CD14-positive monocyte (primary cell): ENCODE results near the gene GUCY2F. TPM values are rescaled to one million over a fixed set of nuclear protein-coding genes. Genes with fewer than 3 reads are reported as not detected.
A peak's percentile ranks its signal among the peaks of the same experiment; 100 is the strongest.

Experiments used
- DNase-seq, 3 donors: peaks; one replicate each; pipeline ENCODE4 v3.0.0-alpha.2; 2011 to 2022
- H2AFZ ChIP-seq: 2 replicates; pipeline ENCODE4 v1.6.0; 2012; ENCODE audit warnings: mild to moderate bottlenecking, low read depth, low read length, inconsistent platforms; ENCODE audit not compliant: insufficient read depth, poor library complexity, severe bottlenecking
- H3K27ac ChIP-seq, 2 donors: 1 replicate in 1 of 2; 2 replicates in 1 of 2; pipeline ENCODE4 v1.5.1; 2012 to 2013; ENCODE audit warnings: low read length in 2 of 2, control low read depth in 1 of 2, inconsistent platforms in 1 of 2, low read depth in 1 of 2, mild to moderate bottlenecking in 1 of 2
- H3K27me3 ChIP-seq, 2 donors: one replicate each; pipeline versions ENCODE4 v1.6.0 to v1.6.1; 2011 to 2013; ENCODE audit warnings: low read length in 2 of 2; ENCODE audit not compliant: control insufficient read depth in 2 of 2, insufficient read depth in 2 of 2
- H3K36me3 ChIP-seq, 2 donors: replicated peaks in 1 of 2; 1 replicate in 1 of 2; 2 replicates in 1 of 2; pipeline versions ENCODE4 v1.5.1 to v1.6.1; 2012 to 2013; ENCODE audit warnings: low read length in 2 of 2, control low read depth in 1 of 2, inconsistent platforms in 1 of 2, mild to moderate bottlenecking in 1 of 2; ENCODE audit not compliant: insufficient read depth in 2 of 2, control insufficient read depth in 1 of 2
- H3K4me1 ChIP-seq, 2 donors: 1 replicate in 1 of 2; 2 replicates in 1 of 2; pipeline versions ENCODE4 v1.5.1 to v1.6.1; 2012 to 2013; ENCODE audit warnings: low read length in 2 of 2, control low read depth in 1 of 2, inconsistent platforms in 1 of 2, mild to moderate bottlenecking in 1 of 2, moderate library complexity in 1 of 2; ENCODE audit not compliant: insufficient read depth in 2 of 2, control insufficient read depth in 1 of 2
- H3K4me2 ChIP-seq: replicated peaks from 2 replicates; pipeline ENCODE3; 2012; ENCODE audit warnings: low read length, moderate library complexity, mild to moderate bottlenecking; ENCODE audit not compliant: poor library complexity, severe bottlenecking; ENCODE audit errors: extremely low read depth
- H3K4me3 ChIP-seq, 3 experiments: fragments of 200-600 bp in 1 of 3; sonication (generic) in 1 of 3; replicated peaks in 1 of 3; 1 replicate in 2 of 3; 2 replicates in 1 of 3; pipeline ENCODE4 v1.5.1; 2011 to 2013; ENCODE audit warnings: low read length in 3 of 3, mild to moderate bottlenecking in 3 of 3, control low read depth in 2 of 3, low read depth in 2 of 3, inconsistent platforms in 1 of 3, moderate library complexity in 1 of 3
- H3K79me2 ChIP-seq: 2 replicates; pipeline ENCODE4 v1.6.0; 2012; ENCODE audit warnings: mild to moderate bottlenecking, control low read depth, inconsistent platforms, low read length, moderate library complexity; ENCODE audit not compliant: insufficient read depth
- H3K9ac ChIP-seq: 2 replicates; pipeline ENCODE4 v1.6.0; 2017; ENCODE audit warnings: low read length, mild to moderate bottlenecking; ENCODE audit not compliant: insufficient read depth, poor library complexity, severe bottlenecking
- H3K9me3 ChIP-seq, 2 donors: replicated peaks in 1 of 2; 1 replicate in 1 of 2; 2 replicates in 1 of 2; pipeline versions ENCODE4 v1.5.1 to v1.6.1; 2012 to 2013; ENCODE audit warnings: low read length in 2 of 2, control low read depth in 1 of 2; ENCODE audit not compliant: control insufficient read depth in 1 of 2, insufficient read depth in 1 of 2
- H4K20me1 ChIP-seq: 2 replicates; pipeline ENCODE4 v1.6.0; 2012; ENCODE audit warnings: mild to moderate bottlenecking, low read length, control low read depth, moderate library complexity; ENCODE audit not compliant: insufficient read depth
- H3K27ac Mint-ChIP-seq, 7 donors: one replicate each; pipeline ENCODE4 v1.8.0; 2020; ENCODE audit warnings: mild to moderate bottlenecking in 7 of 7, mixed read lengths in 7 of 7, moderate library complexity in 6 of 7, inconsistent platforms in 2 of 7
- H3K27me3 Mint-ChIP-seq, 3 donors: one replicate each; pipeline ENCODE4 v1.8.0; 2021 to 2022; ENCODE audit warnings: low read depth in 3 of 3, mild to moderate bottlenecking in 3 of 3, mixed read lengths in 3 of 3, moderate library complexity in 3 of 3, inconsistent platforms in 1 of 3
- H3K36me3 Mint-ChIP-seq, 2 donors: one replicate each; pipeline ENCODE4 v1.8.0; 2020; ENCODE audit warnings: mixed read lengths in 2 of 2, inconsistent platforms in 1 of 2, mild to moderate bottlenecking in 1 of 2
- H3K4me1 Mint-ChIP-seq: one replicate; pipeline ENCODE4 v1.8.0; 2020; ENCODE audit warnings: mild to moderate bottlenecking, mixed read lengths
- H3K4me3 Mint-ChIP-seq, 2 donors: one replicate each; pipeline ENCODE4 v1.8.0; 2020; ENCODE audit warnings: mild to moderate bottlenecking in 2 of 2, mixed read lengths in 2 of 2, moderate library complexity in 1 of 2
- H3K9me3 Mint-ChIP-seq, 7 donors: one replicate each; pipeline ENCODE4 v1.8.0; 2020 to 2022; ENCODE audit warnings: mixed read lengths in 7 of 7, mild to moderate bottlenecking in 6 of 7, moderate library complexity in 6 of 7, inconsistent platforms in 2 of 7
- CTCF ChIP-seq: fragments of 200-600 bp; IDR thresholded peaks from one replicate; pipeline ENCODE4 v1.8.0; 2022; ENCODE audit warnings: antibody characterized with exemption, mild to moderate bottlenecking
- WGBS: methylation state at CpG from one replicate; pipeline ENCODE4 v1.1.5; 2013; ENCODE audit warnings: missing lambda C conversion rate; ENCODE audit not compliant: insufficient coverage; 5-methylcytosine and 5-hydroxymethylcytosine counted together
- intact Hi-C, 2 donors: fragments of 100-400 bp; cut with micrococcal nuclease; formaldehyde crosslinking; loops; one replicate each; pipeline versions ENCODE4 v1.15.0 to v1.15.1; 2023
- polyA plus RNA-seq, 3 donors: library from polyadenylated mRNA; depleted of rRNA in 1 of 3; unstranded in 2 of 3; stranded (reverse) in 1 of 3; fragments of 300-500 nt in 2 of 3; fragments of >200 nt in 1 of 3; fragmentation: Illumina TruSeq in 2 of 3; gene quantifications; 1 replicate in 2 of 3; 2 replicates in 1 of 3; pipeline ENCODE4 v1.2.3, GENCODE V29; 2012 to 2021

GUCY2F gene
- polyA plus RNA-seq, 3 donors, result not detected

- intact Hi-C loops, result no loop called here
- Histone ChIP-seq H2AFZ (peak overlapping the region; percentile 55), H3K27me3 (peaks cover 0 to 11% of the 10 kb centered on the region in 2 donors), H3K4me1 (peaks cover 0 to 9% of the 10 kb centered on the region in 2 donors), H3K4me3 (peak overlapping the region in 2 of 3 experiments; percentile 16 to 25), H3K27ac (no peak overlapping the region), H3K4me2 (peak overlapping the region; percentile 57), H4K20me1 (no peaks in the 10 kb centered on the region), H3K36me3 (no peaks in the 10 kb centered on the region), H3K9me3 (no peaks in the 10 kb centered on the region), H3K79me2 (no peaks in the 10 kb centered on the region), H3K9ac (no peak overlapping the region)
- no peaks in the 10 kb centered on the region for H3K9me3 Mint-ChIP-seq
- no peak overlapping the region for H3K27ac Mint-ChIP-seq
- peaks cover 5% of the 10 kb centered on the region for H3K4me1 Mint-ChIP-seq
- peaks cover 0 to 2% (median 0%) of the 10 kb centered on the region in 3 donors for H3K27me3 Mint-ChIP-seq
- no peak overlapping the region for H3K4me3 Mint-ChIP-seq
- WGBS, result 16% methylated on average over 4 of the region's 23 CpGs
- TF ChIP-seq CTCF, result peak; percentile 49
- peak in 2 of 3 donors; percentile 5 to 10 for DNase-seq
- H3K36me3 Mint-ChIP-seq, result no peaks in the 10 kb centered on the region
Measured at GRCh38 chrX:109475174-109475891, 6.6 kb downstream of the GUCY2F start.

GRCh38 chrX:109472939-109473735, 8.7 kb downstream of the GUCY2F start:
- Mint-ChIP-seq H3K27me3 (peaks cover 0 to 6% (median 0%) of the 10 kb centered on the region in 3 donors), H3K4me1 (peaks cover 5% of the 10 kb centered on the region), H3K4me3 (no peak overlapping the region), H3K36me3 (no peaks in the 10 kb centered on the region), H3K9me3 (peaks cover 0 to 2% (median 0%) of the 10 kb centered on the region in 7 donors), H3K27ac (peak overlapping the region in 2 of 7 donors; percentile 46 to 47)
- no peak for TF ChIP-seq CTCF
- H2AFZ ChIP-seq, result no peak overlapping the region
- no peak overlapping the region for H3K4me3 ChIP-seq
- H3K4me1 ChIP-seq, result peaks cover 0 to 9% of the 10 kb centered on the region in 2 donors
- no peak overlapping the region for H3K27ac ChIP-seq
- intact Hi-C loops, result no loop called here
- DNase-seq, result peak in 1 of 3 donors; percentile 14
- no peak overlapping the region for H3K9ac ChIP-seq
- H3K79me2 ChIP-seq, result no peaks in the 10 kb centered on the region
- H3K36me3 ChIP-seq, result no peaks in the 10 kb centered on the region
- no peaks in the 10 kb centered on the region for H4K20me1 ChIP-seq
- H3K4me2 ChIP-seq, result no peak overlapping the region
- peaks cover 0 to 10% of the 10 kb centered on the region in 2 donors for H3K27me3 ChIP-seq
- no CpG with 5 or more reads among the region's 7 CpGs for WGBS
- no peaks in the 10 kb centered on the region for H3K9me3 ChIP-seq
